GM23338 (cell line): ENCODE measurements around the gene ADAMTS14. TPM values are rescaled to one million over a fixed set of nuclear protein-coding genes. Genes with fewer than 3 reads are reported as not detected.
A peak's percentile ranks its signal among the peaks of the same experiment; 100 is the strongest.

Experiments
- ATAC-seq: fragments of 200-7000 bp; cut with Tn5 transposase; 3 replicates; pipeline ENCODE4 v1.9.1; 2020
- DNase-seq: peaks from one replicate; pipeline ENCODE4 v3.0.0-alpha.2; 2015; ENCODE audit warnings: low spot score
- H2AFZ ChIP-seq: fragments of 200-600 bp; sonication (generic); 2 replicates; pipeline ENCODE4 v1.8.0; 2016; ENCODE audit warnings: antibody characterized with exemption, mild to moderate bottlenecking, moderate library complexity
- H3F3A ChIP-seq: fragments of 200-600 bp; sonication (generic); replicated peaks from 2 replicates; pipeline ENCODE4 v1.8.0; 2017; ENCODE audit warnings: antibody characterized with exemption, mixed run types, low read depth
- H3K27ac ChIP-seq: fragments of 200-600 bp; sonication (generic); 2 replicates; pipeline ENCODE4 v1.6.1; 2016; ENCODE audit warnings: low read depth
- H3K27me3 ChIP-seq: fragments of 200-600 bp; sonication (generic); 2 replicates; pipeline ENCODE4 v1.8.0; 2016; ENCODE audit warnings: mild to moderate bottlenecking, mixed run types, moderate library complexity; ENCODE audit not compliant: insufficient read depth
- H3K36me3 ChIP-seq: fragments of 200-600 bp; sonication (generic); 2 replicates; pipeline ENCODE4 v1.8.0; 2016; ENCODE audit warnings: mild to moderate bottlenecking; ENCODE audit not compliant: insufficient read depth
- H3K4me1 ChIP-seq: fragments of 200-600 bp; sonication (generic); 2 replicates; pipeline ENCODE4 v1.8.0; 2016; ENCODE audit warnings: mild to moderate bottlenecking, moderate library complexity; ENCODE audit not compliant: insufficient read depth
- H3K4me2 ChIP-seq: fragments of 200-600 bp; sonication (generic); 2 replicates; pipeline ENCODE4 v1.7.1; 2017; ENCODE audit warnings: mixed run types
- H3K4me3 ChIP-seq: fragments of 200-600 bp; sonication (generic); 2 replicates; pipeline ENCODE4 v1.6.1; 2016; ENCODE audit warnings: mixed run types
- H3K79me2 ChIP-seq: fragments of 200-600 bp; sonication (generic); replicated peaks from 2 replicates; pipeline ENCODE4 v1.8.0; 2017; ENCODE audit warnings: mild to moderate bottlenecking; ENCODE audit not compliant: insufficient read depth
- H3K9me2 ChIP-seq: fragments of 200-600 bp; sonication (generic); 2 replicates; pipeline ENCODE4 v1.8.0; 2017; ENCODE audit not compliant: insufficient read depth
- H4K20me1 ChIP-seq: fragments of 200-600 bp; sonication (generic); replicated peaks from 2 replicates; pipeline ENCODE4 v1.8.0; 2017; ENCODE audit warnings: mild to moderate bottlenecking; ENCODE audit not compliant: insufficient read depth
- H3K27ac Mint-ChIP-seq: 2 replicates; pipeline ENCODE4 v1.8.0; 2020; ENCODE audit warnings: inconsistent platforms, mild to moderate bottlenecking, moderate library complexity, mixed read lengths
- H3K27me3 Mint-ChIP-seq: 3 replicates; pipeline ENCODE4 v1.8.0; 2022; ENCODE audit warnings: low read depth, mild to moderate bottlenecking, moderate library complexity, mixed read lengths, inconsistent platforms; ENCODE audit not compliant: insufficient read depth, poor library complexity
- H3K36me3 Mint-ChIP-seq: 3 replicates; pipeline ENCODE4 v1.8.0; 2021; ENCODE audit warnings: low read depth, mild to moderate bottlenecking, inconsistent platforms, moderate library complexity, mixed read lengths
- H3K4me1 Mint-ChIP-seq: 3 replicates; pipeline ENCODE4 v1.8.0; 2020; ENCODE audit warnings: mild to moderate bottlenecking, inconsistent platforms, mixed read lengths
- H3K4me3 Mint-ChIP-seq: 3 replicates; pipeline ENCODE4 v1.8.0; 2021; ENCODE audit warnings: moderate library complexity, mild to moderate bottlenecking, inconsistent platforms, mixed read lengths
- H3K9me3 Mint-ChIP-seq: 3 replicates; pipeline ENCODE4 v1.8.0; 2020; ENCODE audit warnings: moderate library complexity, mild to moderate bottlenecking, inconsistent platforms, mixed read lengths
- CREB1 ChIP-seq: fragments of 250-450 bp; sonication (Bioruptor Pico); IDR thresholded peaks from 2 replicates; pipeline ENCODE4 v1.5.0; 2020; ENCODE audit warnings: low read depth, mild to moderate bottlenecking, moderate library complexity
- CTCF ChIP-seq, 2 experiments: fragments of 200-600 bp in 1 of 2; sonication (generic) in 1 of 2; conservative IDR thresholded peaks; 2 replicates each; pipeline versions ENCODE4 v1.5.1 to v1.6.1; 2016 to 2017; ENCODE audit warnings: antibody characterized with exemption in 2 of 2, low read depth in 2 of 2, mild to moderate bottlenecking in 2 of 2, moderate library complexity in 1 of 2
- ETS1 ChIP-seq: IDR thresholded peaks from 2 replicates; pipeline ENCODE4 v1.6.1; 2016; ENCODE audit warnings: antibody characterized with exemption
- NANOG ChIP-seq: IDR thresholded peaks from 2 replicates; pipeline ENCODE4 v1.6.1; 2016; ENCODE audit warnings: antibody characterized with exemption, borderline replicate concordance
- REST ChIP-seq: IDR thresholded peaks from one replicate; pipeline ENCODE4 v1.6.1; 2018; ENCODE audit warnings: antibody characterized with exemption; ENCODE audit not compliant: unreplicated experiment
- ZNF114 ChIP-seq: fragments of 250-450 bp; sonication (Bioruptor Pico); IDR thresholded peaks from 2 replicates; pipeline ENCODE4 v1.5.0; 2020; ENCODE audit warnings: mild to moderate bottlenecking, moderate library complexity
- ZNF331 ChIP-seq: fragments of 250-450 bp; sonication (Bioruptor Pico); IDR thresholded peaks from 2 replicates; pipeline ENCODE4 v1.5.0; 2020; ENCODE audit warnings: low read depth, mild to moderate bottlenecking, moderate library complexity
- ZNF462 ChIP-seq: fragments of 250-450 bp; sonication (Bioruptor Pico); IDR thresholded peaks from 2 replicates; pipeline ENCODE4 v1.5.0; 2020; ENCODE audit warnings: mild to moderate bottlenecking, moderate library complexity
- polyA plus RNA-seq: library from polyadenylated mRNA; unstranded; fragments of >200 nt; fragmentation: Nextera tagmentation; extraction: Ambion mirVana; gene quantifications from 2 replicates; pipeline ENCODE4 v1.2.1, GENCODE V29; 2016
- total RNA-seq: library from RNA; depleted of rRNA; stranded (reverse); fragments of >200 nt; shearing (Covaris generic); gene quantifications from 2 replicates; pipeline ENCODE4 v1.2.3, GENCODE V29; 2014

Gene ADAMTS14
- total and polyA plus RNA-seq, 2 experiments from 2014 or later: 1.9 to 2.1 TPM

GRCh38 chr10:70807556-70807955 is 135.2 kb downstream of the ADAMTS14 start (continued):
- no peak for TF ChIP-seq CTCF (conservative IDR thresholded peaks at IDR 0.05; ENCODE audit: low read depth in 2 of 2)
- no peak for TF ChIP-seq ZNF331 (CRISPR knock-in tag)
- TF ChIP-seq ETS1: no peak
- no peak for TF ChIP-seq CREB1 (CRISPR knock-in tag)

GRCh38 chr10:70809011-70809611 is 136.8 kb downstream of the ADAMTS14 start:
- H3K4me1 ChIP-seq: peaks cover 13% of the 10 kb centered on the region
- H3K4me1 Mint-ChIP-seq: peaks cover 15% of the 10 kb centered on the region
- H3K79me2 ChIP-seq: no peaks in the 10 kb centered on the region
- ATAC-seq (peak; percentile 55; the same call in 2 of the 3 replicates), DNase-seq (no peak)
- no peaks in the 10 kb centered on the region for H3K9me3 Mint-ChIP-seq
- H3K27me3 Mint-ChIP-seq: peaks cover 9% of the 10 kb centered on the region
- no peaks in the 10 kb centered on the region for H3K36me3 Mint-ChIP-seq
- no peaks in the 10 kb centered on the region for H3F3A ChIP-seq
- H3K9me2 ChIP-seq: peaks cover 10% of the 10 kb centered on the region
- no peaks in the 10 kb centered on the region for H3K36me3 ChIP-seq
- H2AFZ ChIP-seq: no peak overlapping the region; the same call in 1 of the 2 replicates
- no peak overlapping the region; the same call in 1 of the 2 replicates for H3K27ac Mint-ChIP-seq
- no peak overlapping the region for H3K4me3 Mint-ChIP-seq
- H3K4me3 ChIP-seq: no peak overlapping the region
- H3K27ac ChIP-seq: no peak overlapping the region
- no peaks in the 10 kb centered on the region for H4K20me1 ChIP-seq
- H3K4me2 ChIP-seq: no peak overlapping the region
- H3K27me3 ChIP-seq: no peaks in the 10 kb centered on the region
- TF ChIP-seq CTCF (conservative IDR thresholded peaks at IDR 0.05; ENCODE audit: low read depth in 2 of 2) (no peak), REST (no peak), ZNF114 (CRISPR knock-in tag) (no peak), NANOG (no peak), CREB1 (CRISPR knock-in tag) (no peak), ZNF462 (CRISPR knock-in tag) (no peak)
